Measurements from ENCODE around the gene NRXN3.
A peak's percentile ranks its signal among the peaks of the same experiment; 100 is the strongest.

Gene NRXN3

DNA sequence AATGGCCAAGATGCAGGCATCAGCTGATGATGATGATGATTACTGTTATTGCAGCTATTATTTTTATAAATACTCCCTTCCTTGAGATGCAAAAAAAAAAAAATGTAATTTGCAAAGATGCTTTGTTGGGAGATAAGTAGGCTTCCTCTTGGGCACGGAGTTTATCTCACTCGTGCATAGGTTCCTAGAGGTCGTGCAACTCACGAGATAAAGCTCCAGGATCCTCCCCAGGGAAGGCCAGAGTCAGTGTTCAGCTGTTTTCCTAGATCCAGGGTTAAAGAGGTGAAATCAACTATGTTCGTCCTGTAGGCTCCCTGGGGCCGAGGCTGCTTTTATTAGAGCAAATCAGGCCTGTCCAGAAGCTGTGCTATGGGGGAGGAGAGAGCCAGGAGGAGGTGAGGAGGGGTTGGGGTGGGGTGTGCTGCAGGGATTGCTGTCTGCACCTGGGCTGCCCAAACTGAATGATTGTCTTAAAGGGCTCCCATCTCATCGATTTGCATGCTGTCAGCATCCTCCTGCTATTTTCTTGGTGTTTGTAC, 270.3 kb downstream of the NRXN3 start:
- DNase-seq (ENCODE audit: low spot score) = no peak
- TF ChIP-seq, protein P1, sequence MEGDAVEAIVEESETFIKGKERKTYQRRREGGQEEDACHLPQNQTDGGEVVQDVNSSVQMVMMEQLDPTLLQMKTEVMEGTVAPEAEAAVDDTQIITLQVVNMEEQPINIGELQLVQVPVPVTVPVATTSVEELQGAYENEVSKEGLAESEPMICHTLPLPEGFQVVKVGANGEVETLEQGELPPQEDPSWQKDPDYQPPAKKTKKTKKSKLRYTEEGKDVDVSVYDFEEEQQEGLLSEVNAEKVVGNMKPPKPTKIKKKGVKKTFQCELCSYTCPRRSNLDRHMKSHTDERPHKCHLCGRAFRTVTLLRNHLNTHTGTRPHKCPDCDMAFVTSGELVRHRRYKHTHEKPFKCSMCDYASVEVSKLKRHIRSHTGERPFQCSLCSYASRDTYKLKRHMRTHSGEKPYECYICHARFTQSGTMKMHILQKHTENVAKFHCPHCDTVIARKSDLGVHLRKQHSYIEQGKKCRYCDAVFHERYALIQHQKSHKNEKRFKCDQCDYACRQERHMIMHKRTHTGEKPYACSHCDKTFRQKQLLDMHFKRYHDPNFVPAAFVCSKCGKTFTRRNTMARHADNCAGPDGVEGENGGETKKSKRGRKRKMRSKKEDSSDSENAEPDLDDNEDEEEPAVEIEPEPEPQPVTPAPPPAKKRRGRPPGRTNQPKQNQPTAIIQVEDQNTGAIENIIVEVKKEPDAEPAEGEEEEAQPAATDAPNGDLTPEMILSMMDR (IDR thresholded peaks at IDR 0.05; ENCODE audit: extremely low read depth, missing control alignments) = no peak

DNA sequence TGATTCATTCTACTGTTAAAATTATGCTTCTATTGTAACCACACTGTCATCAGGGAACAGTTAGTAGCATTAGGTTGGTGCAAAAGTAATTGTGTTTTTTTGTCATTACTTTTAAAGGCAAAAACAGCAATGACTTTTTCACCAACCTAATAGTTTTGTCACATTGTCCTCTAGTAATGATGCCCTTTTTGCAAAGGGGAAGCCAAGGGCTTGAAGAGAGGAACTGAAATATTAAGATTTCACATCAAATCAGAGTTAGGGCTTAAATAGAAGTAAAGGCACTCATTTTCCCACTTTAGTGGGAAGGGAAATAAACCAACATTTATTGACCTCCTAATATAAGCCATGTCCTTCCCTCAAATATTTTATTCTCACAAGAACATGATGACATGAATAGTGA, 273.7 kb downstream of the NRXN3 start:
- no peak for DNase-seq (ENCODE audit: low spot score)
- TF ChIP-seq, protein P1 (IDR thresholded peaks at IDR 0.05; ENCODE audit: extremely low read depth, missing control alignments) = no peak

DNA sequence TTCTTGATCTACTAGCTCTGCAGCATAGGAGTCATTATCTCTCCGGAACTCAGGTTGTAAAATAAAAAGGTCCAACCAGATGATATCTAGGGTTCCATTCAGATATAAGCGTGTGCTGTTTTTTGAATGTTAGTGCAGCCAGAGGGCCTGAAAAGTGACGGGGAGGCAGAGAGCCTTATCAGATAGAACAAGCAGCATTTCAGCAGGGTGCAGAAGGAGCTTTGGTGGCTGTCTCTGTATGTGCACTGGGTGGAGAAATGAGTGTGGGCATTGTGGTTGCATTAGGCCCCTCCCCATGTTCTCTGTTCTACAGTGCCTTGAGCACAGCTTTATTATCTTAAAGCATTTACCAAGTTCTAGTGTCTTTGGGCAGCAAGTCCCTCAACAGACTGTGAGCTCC, 275.1 kb downstream of the NRXN3 start:
- TF ChIP-seq, protein P1 (IDR thresholded peaks at IDR 0.05; ENCODE audit: extremely low read depth, missing control alignments) = no peak
- DNase-seq (ENCODE audit: low spot score) = no peak

DNA sequence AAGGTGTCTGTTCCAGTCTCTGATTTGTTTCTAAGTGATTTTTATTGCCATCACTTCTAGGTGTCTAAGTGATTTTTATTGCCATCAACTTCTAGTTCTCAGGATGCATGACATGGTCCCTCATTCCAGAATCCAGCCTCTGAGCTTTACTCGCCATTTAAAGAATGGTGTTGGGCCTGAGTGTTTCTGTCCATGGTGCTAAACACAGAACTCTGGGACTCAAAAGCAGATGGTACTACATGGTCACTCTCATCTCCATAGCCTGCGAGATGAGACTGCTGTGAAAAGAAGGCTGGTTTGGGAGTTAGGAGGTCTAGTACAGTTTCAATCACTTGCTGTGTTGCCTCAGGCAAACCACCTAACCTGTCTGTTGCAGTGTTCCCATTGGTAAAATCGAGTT, 276.6 kb downstream of the NRXN3 start:
- TF ChIP-seq, protein P1 (IDR thresholded peaks at IDR 0.05; ENCODE audit: extremely low read depth, missing control alignments) = no peak

DNA sequence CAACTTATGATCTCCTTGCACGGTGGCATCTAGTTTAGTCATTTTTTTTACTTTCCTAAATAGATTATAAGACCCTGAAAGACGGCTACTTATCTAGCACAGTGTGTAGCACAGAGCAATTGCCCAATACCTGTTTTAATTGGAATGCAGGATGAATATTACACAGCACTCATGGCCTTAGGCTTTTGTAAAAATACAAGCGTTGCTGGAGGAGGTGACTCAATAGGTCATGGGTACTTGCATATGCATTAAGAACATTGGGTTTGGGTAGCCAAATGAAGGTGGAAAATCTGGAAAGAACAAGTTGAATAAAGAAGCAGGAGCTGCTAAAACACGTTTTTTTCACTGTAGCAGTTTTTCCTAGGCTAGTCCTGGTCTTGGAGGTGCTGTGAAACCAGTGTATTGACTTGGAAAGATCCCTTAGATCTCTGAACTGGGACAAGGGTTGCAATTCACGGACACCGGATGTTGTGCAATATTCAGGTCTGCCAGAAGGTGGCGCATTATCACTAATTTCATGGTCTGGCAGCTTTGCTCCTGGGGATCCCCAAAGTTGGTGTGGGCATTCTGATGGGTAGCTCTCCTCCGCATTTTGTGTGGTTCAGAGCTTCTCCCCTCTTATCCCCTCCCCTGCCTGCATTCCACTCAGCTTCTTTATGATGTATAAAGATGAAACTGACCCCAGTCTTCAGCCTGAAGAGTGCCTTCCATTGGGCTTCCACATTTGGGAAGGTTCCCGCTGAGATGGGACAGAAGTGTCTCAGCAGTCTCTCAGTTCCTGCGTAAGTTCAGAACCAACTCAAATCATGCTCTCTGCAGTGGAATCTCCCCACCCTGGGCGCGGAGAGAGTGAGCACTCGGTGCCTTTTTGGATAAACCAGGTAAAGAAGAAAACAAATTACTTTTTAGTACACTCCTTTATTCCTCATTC, 278.3 kb downstream of the NRXN3 start:
- peak; percentile 69 for DNase-seq (ENCODE audit: low spot score)
- TF ChIP-seq, protein P1 (IDR thresholded peaks at IDR 0.05; ENCODE audit: extremely low read depth, missing control alignments) = peak; percentile 70

More for the DNA sequence above, 276.6 kb downstream of the NRXN3 start:
- no peak for DNase-seq (ENCODE audit: low spot score)

DNA sequence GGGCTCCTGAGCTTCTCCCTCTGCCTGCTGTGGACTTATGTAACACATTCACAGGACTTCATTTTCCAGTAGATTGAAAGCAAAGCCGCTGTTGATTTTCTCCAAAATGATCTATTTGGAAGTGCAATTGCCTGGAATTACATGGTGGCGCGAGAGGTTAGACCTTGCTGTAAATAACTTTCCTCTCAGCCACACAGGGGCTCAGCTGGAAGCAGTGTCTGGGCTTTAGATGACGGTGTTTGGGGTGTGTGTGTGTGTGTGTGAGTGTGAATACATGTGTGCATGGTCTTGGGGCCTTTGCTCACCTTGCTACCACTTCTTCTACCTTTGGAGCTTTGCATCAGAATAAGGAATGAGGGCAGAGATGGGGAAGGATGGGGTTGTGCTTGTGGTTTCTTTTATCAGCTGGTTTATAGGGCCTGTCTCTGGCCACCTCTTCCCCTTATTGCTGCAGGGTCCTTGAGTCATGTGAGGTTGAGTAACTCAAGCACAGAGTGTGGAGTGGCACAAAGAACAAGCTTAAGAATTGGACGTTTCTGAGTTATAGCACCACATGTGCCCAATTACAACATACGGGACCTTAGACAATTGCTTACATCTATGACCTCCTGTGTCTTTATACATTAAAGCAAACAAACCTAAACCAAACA, 280.6 kb downstream of the NRXN3 start:
- no peak for DNase-seq (ENCODE audit: low spot score)
- TF ChIP-seq, protein P1 (IDR thresholded peaks at IDR 0.05; ENCODE audit: extremely low read depth, missing control alignments) = no peak

DNA sequence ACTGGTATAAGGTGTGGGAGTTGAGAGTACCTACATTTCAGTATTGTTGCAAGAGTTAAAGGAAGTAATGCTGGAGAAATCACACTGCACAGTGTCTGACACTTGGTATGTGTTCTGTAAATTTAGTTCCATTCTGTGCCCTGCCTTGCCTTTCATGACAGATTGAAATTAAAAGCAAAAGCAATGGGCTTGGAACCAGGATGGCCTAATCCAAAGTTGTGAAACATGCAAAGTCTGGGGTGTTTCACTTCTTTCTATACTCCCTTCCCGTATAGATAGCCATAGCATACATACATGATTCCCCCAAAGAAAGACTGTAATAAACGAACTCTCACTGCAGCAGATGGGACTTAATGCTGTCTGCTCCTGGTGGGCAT, 281.1 kb downstream of the NRXN3 start:
- TF ChIP-seq, protein P1 (IDR thresholded peaks at IDR 0.05; ENCODE audit: extremely low read depth, missing control alignments) = no peak
- DNase-seq (ENCODE audit: low spot score) = no peak

All from GM20000 (cell line).